ENCODE data around the gene ZNF224.

DNA sequence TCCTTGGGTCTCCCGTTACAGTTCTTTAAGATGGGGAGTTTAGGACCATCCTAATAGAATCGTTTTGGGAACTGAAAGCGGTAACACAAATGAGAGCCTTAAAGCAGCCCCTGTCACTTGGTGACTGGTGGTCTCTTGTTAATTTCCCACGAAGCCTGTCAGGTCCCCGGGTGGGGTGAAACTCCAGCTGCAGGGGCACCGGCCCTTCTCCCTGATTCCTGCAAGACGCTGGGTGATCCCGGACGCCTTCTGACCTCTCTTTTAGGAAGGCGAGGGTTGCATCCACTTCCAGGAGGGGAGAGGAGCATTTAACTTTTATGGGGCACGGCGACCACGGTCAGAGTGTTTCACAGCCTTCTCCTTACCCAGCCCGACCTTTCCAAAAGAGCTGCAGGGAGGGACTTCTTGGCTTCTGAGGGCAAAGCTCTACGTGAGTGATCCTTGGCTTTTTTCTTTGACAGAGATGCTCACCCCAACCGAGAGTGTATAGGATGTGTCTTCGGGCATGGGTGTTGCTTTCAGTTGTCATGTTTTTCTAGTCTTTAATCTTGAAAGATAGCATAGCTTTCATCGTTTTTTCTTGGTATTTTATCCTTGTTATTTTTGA lies 19.7 kb downstream of the ZNF224 start:
- TF ChIP-seq, protein P1, sequence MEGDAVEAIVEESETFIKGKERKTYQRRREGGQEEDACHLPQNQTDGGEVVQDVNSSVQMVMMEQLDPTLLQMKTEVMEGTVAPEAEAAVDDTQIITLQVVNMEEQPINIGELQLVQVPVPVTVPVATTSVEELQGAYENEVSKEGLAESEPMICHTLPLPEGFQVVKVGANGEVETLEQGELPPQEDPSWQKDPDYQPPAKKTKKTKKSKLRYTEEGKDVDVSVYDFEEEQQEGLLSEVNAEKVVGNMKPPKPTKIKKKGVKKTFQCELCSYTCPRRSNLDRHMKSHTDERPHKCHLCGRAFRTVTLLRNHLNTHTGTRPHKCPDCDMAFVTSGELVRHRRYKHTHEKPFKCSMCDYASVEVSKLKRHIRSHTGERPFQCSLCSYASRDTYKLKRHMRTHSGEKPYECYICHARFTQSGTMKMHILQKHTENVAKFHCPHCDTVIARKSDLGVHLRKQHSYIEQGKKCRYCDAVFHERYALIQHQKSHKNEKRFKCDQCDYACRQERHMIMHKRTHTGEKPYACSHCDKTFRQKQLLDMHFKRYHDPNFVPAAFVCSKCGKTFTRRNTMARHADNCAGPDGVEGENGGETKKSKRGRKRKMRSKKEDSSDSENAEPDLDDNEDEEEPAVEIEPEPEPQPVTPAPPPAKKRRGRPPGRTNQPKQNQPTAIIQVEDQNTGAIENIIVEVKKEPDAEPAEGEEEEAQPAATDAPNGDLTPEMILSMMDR (IDR thresholded peaks at IDR 0.05) = no peak
- TF ChIP-seq POLR2A (IDR thresholded peaks at IDR 0.05) = no peak
